ENCODE data around the gene PFN1. TPM values are rescaled to one million over a fixed set of nuclear protein-coding genes. Genes with fewer than 3 reads are reported as not detected.

PFN1 gene
- total RNA-seq, 4 donors from 2014 or later: 520 to 970 (median 715) TPM

GRCh38 chr17:4895657-4896331 lies 52.5 kb downstream of the PFN1 start:
- peaks cover 16 to 27% (median 22%) of the 10 kb centered on the region in 3 donors for H3K4me1 ChIP-seq
- H3K27me3 ChIP-seq: peaks cover 0 to 17% (median 0%) of the 10 kb centered on the region in 4 donors
- TF ChIP-seq CTCF (IDR thresholded peaks at IDR 0.05): no peak
- H3K36me3 ChIP-seq: peaks cover 52 to 78% (median 58%) of the 10 kb centered on the region in 3 donors
- no peaks in the 10 kb centered on the region for H3K9me3 ChIP-seq
- H3K27ac ChIP-seq: no peak overlapping the region
- H3K4me3 ChIP-seq: no peak overlapping the region
- DNase-seq: no peak
- 67 to 75% methylated on average over 22 to 24 of the region's 27 CpGs for WGBS, 2 donors
- intact Hi-C loops (cut with DNase I): no loop called here

Small RNA genes within 50 kb of the gene (small RNA-seq; reads per million reads assigned to genes)
- 0 reads per million in 4 donors for gene MIR6864
- gene MIR6865: 0 to 0.21 (median 0.14) reads per million in 4 donors

Other genes with a start within 250 kb of the PFN1 start
- gene PELP1, start 244.4 kb downstream of the PFN1 start, total RNA-seq: 10 to 100 TPM; 10.3 to 25.0 (median 14.7) TPM
- gene ARRB2, start 237.9 kb downstream of the PFN1 start, total RNA-seq: 10 to 100 TPM in 2 of 4 donors, 1 to 10 TPM in 2; 4.4 to 24.8 (median 10.1) TPM
- gene MED11, start 217.1 kb downstream of the PFN1 start, total RNA-seq: 10 to 100 TPM; 17.3 to 45.3 (median 29.7) TPM
- gene ZMYND15, start 208.7 kb downstream of the PFN1 start, total RNA-seq: 1 to 10 TPM in 2 of 4 donors, not detected in 2; 1.1 to 1.7 TPM
- gene CXCL16, start 208.6 kb downstream of the PFN1 start, total RNA-seq: 10 to 100 TPM; 15.2 to 28.2 (median 19.5) TPM
- not detected for gene TM4SF5, start 176.6 kb downstream of the PFN1 start, total RNA-seq
- gene VMO1, start 162.2 kb downstream of the PFN1 start, total RNA-seq: 1 to 10 TPM in 3 of 4 donors, not detected in 1; 1.3 to 5.2 (median 1.5) TPM
- gene GLTPD2, start 159.6 kb downstream of the PFN1 start, total RNA-seq: 1 to 10 TPM in 3 of 4 donors, not detected in 1; 1.1 to 2.0 (median 1.1) TPM
- gene PSMB6, start 152.4 kb downstream of the PFN1 start, total RNA-seq: 100 to 1,000 TPM; 154 to 216 (median 201) TPM
- gene PLD2, start 141.4 kb downstream of the PFN1 start, total RNA-seq: 100 to 1,000 TPM in 1 of 4 donors, 10 to 100 TPM in 3; 38.7 to 114 (median 86.7) TPM
- 100 to 1,000 TPM in 3 of 4 donors, 10 to 100 TPM in 1; 50.1 to 156 (median 117) TPM for gene MINK1, start 115.2 kb downstream of the PFN1 start, total RNA-seq
- gene C17orf107, start 49.0 kb downstream of the PFN1 start, total RNA-seq: 1 to 10 TPM in 1 of 4 donors, under 1 TPM in 3; 0.27 to 2.7 (median 0.92) TPM
- gene CHRNE, start 45.4 kb downstream of the PFN1 start, total RNA-seq: under 1 TPM in 1 of 4 donors, not detected in 3; 0.57 TPM
- not detected for gene GP1BA, start 16.3 kb downstream of the PFN1 start, total RNA-seq
- 10 to 100 TPM; 29.3 to 54.2 (median 42.2) TPM for gene SLC25A11, start 8.5 kb downstream of the PFN1 start, total RNA-seq
- 10 to 100 TPM; 42.3 to 57.4 (median 54.2) TPM for gene RNF167, start 8.3 kb downstream of the PFN1 start, total RNA-seq
- 1 to 10 TPM in 2 of 4 donors, under 1 TPM in 1, not detected in 1; 0.31 to 3.6 (median 1.5) TPM for gene ENO3, start 2.6 kb upstream of the PFN1 start, total RNA-seq
- gene SPAG7, start 19.3 kb upstream of the PFN1 start, total RNA-seq: 10 to 100 TPM; 34.5 to 48.8 (median 39.5) TPM
- 10 to 100 TPM in 3 of 4 donors, 1 to 10 TPM in 1; 6.9 to 19.6 (median 13.4) TPM for gene CAMTA2, start 39.1 kb upstream of the PFN1 start, total RNA-seq
- gene INCA1, start 49.0 kb upstream of the PFN1 start, total RNA-seq: 1 to 10 TPM in 1 of 4 donors, under 1 TPM in 1, not detected in 2; 0.31 to 1.1 TPM
- gene KIF1C, start 49.4 kb upstream of the PFN1 start, total RNA-seq: 10 to 100 TPM; 66.9 to 93.3 (median 81.7) TPM
- gene SLC52A1, start 86.9 kb upstream of the PFN1 start, total RNA-seq: 1 to 10 TPM in 2 of 4 donors, under 1 TPM in 2; 0.26 to 1.4 (median 1.1) TPM
- gene ZFP3, start 129.9 kb upstream of the PFN1 start, total RNA-seq: 1 to 10 TPM; 1.4 to 6.1 (median 2.3) TPM
- gene ZNF232, start 163.3 kb upstream of the PFN1 start, total RNA-seq: 1 to 10 TPM; 4.5 to 7.8 (median 5.8) TPM
- under 1 TPM in 2 of 4 donors, not detected in 2; under 0.01 to 0.09 TPM for gene USP6, start 167.5 kb upstream of the PFN1 start, total RNA-seq
- gene ZNF594, start 243.3 kb upstream of the PFN1 start, total RNA-seq: 10 to 100 TPM in 1 of 4 donors, 1 to 10 TPM in 3; 2.0 to 13.4 (median 5.1) TPM